WTC11 (cell line): ENCODE results near the gene COL27A1. TPM values are rescaled to one million over a fixed set of nuclear protein-coding genes. Genes with fewer than 3 reads are reported as not detected.

ENCODE experiments used
- ATF1 ChIP-seq: sonication (generic); formaldehyde crosslinking; IDR thresholded peaks from 2 replicates; pipeline ENCODE4 v1.8.1; 2023; ENCODE audit warnings: mild to moderate bottlenecking, moderate library complexity, missing genetic modification reagents
- CTCF ChIP-seq: fragments of 200-600 bp; IDR thresholded peaks from 2 replicates; pipeline ENCODE4 v1.8.0; 2022; ENCODE audit warnings: antibody characterized with exemption
- E2F4 ChIP-seq: sonication (generic); formaldehyde crosslinking; IDR thresholded peaks from 2 replicates; pipeline ENCODE4 v1.8.1; 2022; ENCODE audit warnings: low read depth, mild to moderate bottlenecking, moderate library complexity, missing genetic modification reagents, borderline replicate concordance
- GABPB1 ChIP-seq: sonication (generic); formaldehyde crosslinking; IDR thresholded peaks from 2 replicates; pipeline ENCODE4 v1.8.1; 2023; ENCODE audit warnings: mild to moderate bottlenecking, missing genetic modification reagents
- IRF2 ChIP-seq: sonication (generic); formaldehyde crosslinking; IDR thresholded peaks from 2 replicates; pipeline ENCODE4 v1.8.0; 2022; ENCODE audit warnings: low read depth, missing genetic modification reagents, borderline replicate concordance
- JAZF1 ChIP-seq: fragments of 250-450 bp; sonication (Bioruptor Pico); IDR thresholded peaks from 2 replicates; pipeline ENCODE4 v1.9.0; 2021; ENCODE audit warnings: moderate library complexity, mild to moderate bottlenecking, inconsistent platforms
- MXD4 ChIP-seq: fragments of 250-450 bp; sonication (Bioruptor Pico); IDR thresholded peaks from 2 replicates; pipeline ENCODE4 v1.8.0; 2021; ENCODE audit warnings: mild to moderate bottlenecking, moderate library complexity, borderline replicate concordance
- NR2C2 ChIP-seq: sonication (generic); formaldehyde crosslinking; IDR thresholded peaks from 2 replicates; pipeline ENCODE4 v1.8.0; 2022; ENCODE audit warnings: mild to moderate bottlenecking, missing genetic modification reagents
- RELA ChIP-seq: sonication (generic); formaldehyde crosslinking; IDR thresholded peaks from 2 replicates; pipeline ENCODE4 v1.8.1; 2022; ENCODE audit warnings: missing genetic modification reagents, mild to moderate bottlenecking, borderline replicate concordance
- SMAD4 ChIP-seq: sonication (generic); formaldehyde crosslinking; IDR thresholded peaks from 2 replicates; pipeline ENCODE4 v1.8.0; 2022; ENCODE audit warnings: mild to moderate bottlenecking, missing genetic modification reagents
- STAT6 ChIP-seq: sonication (generic); formaldehyde crosslinking; conservative IDR thresholded peaks from 2 replicates; pipeline ENCODE4 v1.8.1; 2023; ENCODE audit warnings: mild to moderate bottlenecking, low read depth, missing genetic modification reagents, moderate library complexity
- ZNF512 ChIP-seq: sonication (generic); formaldehyde crosslinking; IDR thresholded peaks from 2 replicates; pipeline ENCODE4 v1.8.1; 2022; ENCODE audit warnings: missing genetic modification reagents, borderline replicate concordance
- ZNF532 ChIP-seq: fragments of 250-450 bp; sonication (Bioruptor Pico); IDR thresholded peaks from 2 replicates; pipeline ENCODE4 v1.9.0; 2021; ENCODE audit warnings: mild to moderate bottlenecking, borderline replicate concordance
- ZNF671 ChIP-seq: fragments of 250-450 bp; sonication (Bioruptor Pico); IDR thresholded peaks from 2 replicates; pipeline ENCODE4 v1.8.0; 2021; ENCODE audit warnings: mild to moderate bottlenecking
- total RNA-seq: library from RNA; stranded (reverse); gene quantifications from 3 replicates; pipeline ENCODE4 v1.2.3, GENCODE V29; 2021
- TF ChIP-seq, protein P1 (sequence below): fragments of 250-450 bp; sonication (Bioruptor Pico); conservative IDR thresholded peaks from 2 replicates; pipeline ENCODE4 v1.9.0; 2021; ENCODE audit warnings: mild to moderate bottlenecking

COL27A1 gene
- total RNA-seq, 1 experiment from 2014 or later, result 47.5 TPM

- no peak for TF ChIP-seq CTCF
- no peak for TF ChIP-seq ZNF532 (CRISPR knock-in tag)
- TF ChIP-seq ZNF671, result no peak
- TF ChIP-seq E2F4 (CRISPR knock-in tag), result no peak
- no peak for TF ChIP-seq ZNF512
- TF ChIP-seq ATF1 (CRISPR knock-in tag), result no peak
- TF ChIP-seq NR2C2 (CRISPR knock-in tag), result no peak
- TF ChIP-seq, protein P1, sequence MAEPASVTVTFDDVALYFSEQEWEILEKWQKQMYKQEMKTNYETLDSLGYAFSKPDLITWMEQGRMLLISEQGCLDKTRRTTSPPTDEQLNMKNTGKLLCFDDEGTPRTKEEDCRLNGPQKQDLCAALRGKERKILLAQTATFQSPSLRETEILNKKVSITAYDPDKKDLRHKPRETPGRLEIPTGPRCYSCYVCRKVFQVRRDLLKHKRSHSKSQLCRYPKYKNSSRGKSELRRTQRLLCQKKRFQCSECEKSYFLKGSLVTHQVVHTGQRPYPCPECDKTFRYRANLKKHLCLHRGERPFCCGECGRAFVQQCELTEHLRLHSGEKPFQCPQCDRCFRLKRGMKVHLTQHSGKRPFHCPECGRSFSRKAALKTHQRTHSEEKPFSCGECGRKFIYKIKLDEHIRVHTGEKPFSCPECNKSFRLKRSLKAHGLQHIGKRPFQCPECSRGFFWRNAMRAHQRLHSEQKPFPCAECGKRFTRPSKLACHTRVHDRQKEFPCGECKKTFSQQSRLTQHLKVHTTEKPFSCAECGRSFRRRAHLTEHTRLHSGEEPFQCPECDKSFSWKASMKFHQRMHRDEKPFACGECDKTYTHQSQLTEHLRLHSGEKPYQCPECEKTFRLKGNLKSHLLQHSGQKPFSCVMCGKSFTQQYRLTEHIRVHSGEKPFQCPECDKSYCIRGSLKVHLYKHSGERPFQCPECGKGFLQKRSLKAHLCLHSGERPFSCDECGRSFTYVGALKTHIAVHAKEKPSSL (CRISPR knock-in tag), result no peak
- no peak for TF ChIP-seq RELA (CRISPR knock-in tag)
- no peak for TF ChIP-seq STAT6
- TF ChIP-seq JAZF1 (CRISPR knock-in tag), result no peak
- TF ChIP-seq GABPB1 (CRISPR knock-in tag), result no peak
- TF ChIP-seq SMAD4, result no peak
- no peak for TF ChIP-seq MXD4
- no peak for TF ChIP-seq IRF2 (CRISPR knock-in tag)
Observed at GRCh38 chr9:114221706-114222465, 66.5 kb downstream of the COL27A1 start (continued).
